GM19467 (cell line): Measurements from ENCODE around the gene C5.
"Not testable (repeated sequence)": the region's sequence is repeated elsewhere in the genome, so short reads cannot be mapped to it uniquely, and the experiment has no call there.

ENCODE experiments used
- ATAC-seq: cut with Tn5 transposase; IDR thresholded peaks from one replicate; pipeline ENCODE4 v1.9.1; 2021; ENCODE audit warnings: mild to moderate bottlenecking, moderate library complexity; ENCODE audit not compliant: unreplicated experiment

Gene C5

GRCh38 chr9:121053544-121053943 is 3.5 kb upstream of the C5 start:
- ATAC-seq = no peak

DNA sequence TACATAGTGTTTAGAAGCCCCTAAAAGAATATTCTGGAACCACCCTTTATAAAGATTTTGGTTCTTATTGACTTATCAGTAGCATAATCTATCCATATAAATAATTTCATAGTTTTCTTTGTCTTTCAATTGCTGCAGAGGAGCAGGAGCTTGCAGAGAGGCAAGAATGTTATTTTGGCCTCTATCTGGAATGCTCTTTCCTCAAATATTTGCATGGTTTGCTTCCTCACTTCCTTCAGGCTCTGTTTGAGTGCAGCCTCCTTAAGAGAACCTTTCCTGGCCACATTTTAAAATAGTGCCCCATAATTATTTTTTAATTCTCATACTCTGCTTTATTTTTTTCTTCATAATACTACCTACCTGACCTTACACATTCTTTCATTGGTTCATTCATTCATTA is 1.5 kb downstream of the C5 start:
- ATAC-seq = no peak

GRCh38 chr9:121048175-121048574 is 1.9 kb downstream of the C5 start:
- no peak for ATAC-seq

DNA sequence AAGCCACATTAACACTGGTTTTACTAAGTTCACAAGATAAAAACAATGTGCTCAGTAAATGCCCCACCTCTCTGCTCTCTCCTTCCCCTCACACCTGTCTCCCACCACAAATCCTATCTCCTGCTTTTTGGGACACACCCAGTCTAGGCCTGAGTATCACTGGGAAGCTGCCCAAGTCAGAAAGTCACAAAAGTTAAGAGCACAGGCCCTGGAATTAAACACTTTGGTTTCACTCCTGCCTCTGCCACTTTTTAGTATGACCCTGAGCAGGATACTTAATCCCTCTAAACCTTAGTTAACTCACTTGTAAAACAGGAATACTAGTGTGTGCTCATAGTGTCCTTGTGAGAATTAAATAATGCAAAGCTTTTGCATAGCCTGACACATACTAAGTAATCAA is 11.3 kb downstream of the C5 start:
- no peak for ATAC-seq

DNA sequence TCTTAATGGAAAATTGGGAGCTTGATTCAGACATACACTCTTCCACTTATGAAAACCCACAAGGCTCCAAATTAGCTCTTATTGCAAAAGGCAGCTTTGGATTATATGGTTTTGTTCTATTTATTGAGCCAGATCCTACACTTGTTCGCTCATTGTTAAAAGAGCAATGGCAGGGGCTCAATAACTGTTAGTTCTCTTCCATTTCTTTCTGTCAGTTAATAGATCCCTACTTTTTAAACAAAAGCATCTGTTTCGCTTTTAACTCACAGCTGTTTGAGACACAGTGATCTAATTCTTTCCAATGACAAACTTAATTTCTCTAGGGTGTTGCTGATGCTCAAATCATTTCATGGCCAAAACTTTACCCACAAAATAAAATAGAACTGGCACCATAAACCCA is 11.7 kb downstream of the C5 start:
- ATAC-seq = no peak

DNA sequence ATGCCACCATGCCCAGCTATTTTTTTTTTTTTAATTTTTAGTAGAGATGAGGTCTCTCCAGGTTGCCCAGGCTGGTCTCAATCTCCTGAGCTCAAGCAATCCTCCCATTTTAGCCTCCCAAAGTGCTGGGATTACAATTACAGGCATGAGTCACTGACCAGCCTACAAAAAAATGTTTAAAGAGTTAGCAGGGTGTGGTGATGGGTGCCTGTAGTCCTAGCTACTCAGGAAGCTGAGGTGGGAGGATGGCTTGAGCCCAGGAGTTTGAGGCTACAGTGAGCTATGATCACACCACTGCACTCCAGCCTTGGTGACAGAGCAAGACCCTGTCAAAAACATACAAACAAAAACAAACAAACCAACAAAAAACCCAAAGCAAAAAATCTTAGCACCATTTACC is 14.4 kb downstream of the C5 start:
- not testable (repeated sequence) for ATAC-seq

- ATAC-seq = no peak
Observed at GRCh38 chr9:121034529-121034928, 15.5 kb downstream of the C5 start.

GRCh38 chr9:121029469-121029868 is 20.6 kb downstream of the C5 start:
- ATAC-seq = no peak

DNA sequence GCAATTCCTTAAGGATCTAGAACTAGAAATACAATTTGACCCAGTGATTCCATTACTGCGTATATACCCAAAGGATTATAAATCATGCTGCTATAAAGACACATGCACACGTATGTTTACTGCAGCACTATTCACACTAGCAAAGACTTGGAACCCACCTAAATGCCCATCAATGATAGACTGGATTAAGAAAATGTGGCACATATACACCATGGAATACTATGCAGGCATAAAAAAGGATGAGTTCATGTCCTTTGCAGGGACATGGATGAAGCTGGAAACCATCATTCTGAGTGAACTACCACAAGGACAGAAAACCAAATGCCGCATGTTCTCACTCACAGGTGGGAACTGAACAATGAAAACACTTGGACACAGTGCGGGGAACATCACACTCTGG is 21.8 kb downstream of the C5 start:
- not testable (repeated sequence) for ATAC-seq

GRCh38 chr9:121026768-121027167 is 23.3 kb downstream of the C5 start:
- ATAC-seq = no peak

GRCh38 chr9:121026260-121026691 is 23.8 kb downstream of the C5 start:
- ATAC-seq = no peak

GRCh38 chr9:121024237-121024636 is 25.8 kb downstream of the C5 start:
- no peak for ATAC-seq

DNA sequence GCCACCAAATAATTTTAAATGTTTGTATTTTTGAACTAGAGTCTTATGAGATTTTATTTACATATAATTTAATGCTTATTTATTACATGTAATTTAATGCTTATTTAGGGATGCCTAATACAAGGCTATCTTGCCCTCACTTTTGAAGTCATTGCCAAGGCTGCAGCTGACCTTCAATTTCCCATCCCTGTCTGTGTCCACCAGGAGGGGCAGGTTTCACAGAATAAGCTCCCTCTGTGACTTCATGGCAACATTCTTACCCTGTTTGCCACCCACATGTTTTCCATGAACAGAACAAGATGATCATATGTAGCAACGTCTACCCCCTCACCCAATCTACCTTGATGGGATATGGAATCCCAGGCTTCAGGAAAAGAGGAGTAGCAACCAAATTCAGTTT is 27.0 kb downstream of the C5 start:
- ATAC-seq = no peak

GRCh38 chr9:121021301-121021700 is 28.8 kb downstream of the C5 start:
- ATAC-seq = no peak

DNA sequence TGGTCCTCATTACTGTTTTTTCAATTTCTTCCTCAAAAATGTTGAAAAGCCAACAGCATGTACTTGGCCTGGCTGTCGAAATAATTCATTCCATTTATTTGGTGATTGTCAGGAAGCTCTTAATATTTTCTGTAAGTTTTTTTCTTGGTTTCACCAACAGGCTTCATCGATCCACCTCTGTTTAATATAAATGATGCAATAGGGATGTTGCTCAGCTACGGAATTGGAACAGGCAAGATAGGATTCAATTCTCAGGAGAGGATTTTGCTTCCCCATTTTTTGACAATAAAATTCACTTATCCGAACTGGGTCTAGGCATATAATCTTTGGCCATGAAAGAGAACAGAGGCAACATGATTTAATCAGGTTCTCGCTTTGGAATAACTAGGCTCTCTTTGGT is 30.8 kb downstream of the C5 start:
- ATAC-seq = no peak

GRCh38 chr9:121013911-121014310 is 36.2 kb downstream of the C5 start:
- no peak for ATAC-seq

GRCh38 chr9:121009650-121010049 is 40.4 kb downstream of the C5 start:
- ATAC-seq = no peak

- no peak for ATAC-seq
Observed at GRCh38 chr9:120999317-120999716, 50.8 kb downstream of the C5 start.

- ATAC-seq = no peak
Observed at GRCh38 chr9:120998111-120998510, 52.0 kb downstream of the C5 start.

GRCh38 chr9:120997502-120997901 is 52.6 kb downstream of the C5 start:
- no peak for ATAC-seq

DNA sequence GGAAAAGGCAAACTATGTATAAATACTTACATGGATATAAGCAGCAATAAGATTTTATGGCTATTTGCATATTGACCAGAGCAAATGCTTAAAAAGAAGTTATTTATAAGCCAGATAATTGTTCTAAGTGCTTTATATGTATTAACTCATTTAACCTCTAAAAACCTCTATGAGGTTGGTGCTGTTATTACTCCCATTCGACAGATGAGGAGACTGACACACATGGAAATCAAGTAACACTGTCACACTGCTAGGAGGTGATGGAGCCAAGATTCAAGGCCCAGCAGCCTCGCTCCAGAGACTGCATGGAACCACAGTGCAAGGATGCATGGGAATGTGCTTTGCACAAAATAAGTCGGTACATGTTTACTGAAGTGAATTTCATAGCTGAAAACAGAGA is 53.7 kb downstream of the C5 start:
- no peak for ATAC-seq

DNA sequence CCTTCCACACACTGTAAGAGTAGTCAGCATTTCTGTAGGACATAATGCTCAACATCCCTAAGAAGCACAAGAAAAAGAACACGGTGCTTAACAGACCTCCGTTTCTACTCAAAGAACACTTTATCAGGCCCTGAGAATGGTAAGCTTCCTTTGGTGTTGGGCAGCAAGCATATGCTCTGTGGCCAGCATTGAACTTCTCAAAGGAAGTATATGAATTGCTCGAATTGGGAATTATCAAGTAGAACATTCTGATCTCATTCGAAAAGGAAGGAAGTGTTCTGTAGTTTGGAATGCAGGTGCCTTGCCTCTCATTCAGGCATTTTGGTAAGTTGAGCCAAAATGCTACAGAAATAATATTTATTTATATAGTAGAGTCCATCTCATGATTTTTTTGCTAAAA is 61.0 kb downstream of the C5 start:
- no peak for ATAC-seq

- ATAC-seq = no peak
Observed at GRCh38 chr9:120985819-120986222, 64.3 kb downstream of the C5 start.

DNA sequence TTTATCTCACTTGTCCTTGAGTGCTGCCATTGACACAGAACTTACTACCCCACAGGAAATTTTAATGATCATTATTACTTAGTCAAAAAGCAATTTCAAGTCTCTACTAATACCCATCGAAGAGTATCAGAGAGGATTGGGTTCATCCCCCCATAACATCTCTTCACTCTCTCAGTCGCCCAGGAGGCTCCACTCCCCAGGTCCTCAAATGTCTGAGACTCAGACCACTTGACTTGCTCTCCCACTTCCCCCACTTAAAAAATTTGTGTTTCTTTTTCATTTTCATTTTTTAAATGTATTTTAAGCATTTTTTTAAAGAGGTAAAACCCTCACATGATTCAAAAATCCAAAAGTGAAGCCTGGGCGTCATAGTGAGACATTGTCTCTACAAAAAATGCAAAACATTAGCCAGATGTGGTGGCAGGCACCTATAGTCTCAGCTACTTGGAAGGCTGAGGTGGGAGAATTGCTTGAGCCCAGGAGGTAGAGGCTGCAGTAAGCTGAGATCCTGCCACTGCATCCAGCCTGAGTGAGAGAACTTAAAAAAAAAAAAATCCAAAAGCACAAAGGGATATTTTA is 66.7 kb downstream of the C5 start:
- ATAC-seq = no peak
